B cell (primary cell): ENCODE measurements around the gene AXIN1. TPM values are rescaled to one million over a fixed set of nuclear protein-coding genes. Genes with fewer than 3 reads are reported as not detected.

Experiments used
- ATAC-seq: fragments of 200-7000 bp; cut with Tn5 transposase; one replicate; pipeline ENCODE4 v1.10.0; 2021; ENCODE audit warnings: low read depth, mild to moderate bottlenecking, moderate number of reproducible peaks, moderate library complexity
- CTCF ChIA-PET: fragments of 350-600 bp; sonication (Branson Sonifier 250); formaldehyde crosslinking; loops from one replicate; lab custom pipeline; 2021; ENCODE audit warnings: antibody characterized with exemption, inconsistent platforms; lab: Charles Lee
- POLR2A ChIA-PET: fragments of 350-600 bp; sonication (Branson Sonifier 250); formaldehyde crosslinking; loops from one replicate; lab custom pipeline; 2021; ENCODE audit warnings: antibody characterized with exemption; lab: Charles Lee
- DNase-seq: peaks from one replicate; pipeline ENCODE4 v3.0.0; 2013
- H2AFZ ChIP-seq: 2 replicates; pipeline ENCODE4 v1.6.1; 2012; ENCODE audit warnings: mild to moderate bottlenecking, low read depth, low read length; ENCODE audit not compliant: insufficient read depth, poor library complexity, severe bottlenecking
- H3K27ac ChIP-seq, 2 donors: 1 replicate in 1 of 2; 2 replicates in 1 of 2; pipeline ENCODE4 v1.5.1; 2012 to 2013; ENCODE audit warnings: low read length in 2 of 2, mild to moderate bottlenecking in 2 of 2, moderate library complexity in 1 of 2
- H3K27me3 ChIP-seq, 4 experiments: fragments of 200-600 bp in 1 of 4; sonication (generic) in 1 of 4; replicated peaks in 1 of 4; 1 replicate in 2 of 4; 2 replicates in 2 of 4; pipeline versions ENCODE4 v1.6.1 to v1.7.0; 2013 to 2016; ENCODE audit warnings: low read length in 3 of 4, mild to moderate bottlenecking in 2 of 4, mixed read lengths in 1 of 4, moderate library complexity in 1 of 4; ENCODE audit not compliant: insufficient read depth in 4 of 4, control insufficient read depth in 3 of 4; ENCODE audit errors: control extremely low read depth in 1 of 4
- H3K36me3 ChIP-seq, 2 experiments: replicated peaks in 1 of 2; 1 replicate in 1 of 2; 2 replicates in 1 of 2; pipeline versions ENCODE4 v1.6.1 to v1.7.1; 2013; ENCODE audit warnings: low read length in 1 of 2; ENCODE audit not compliant: insufficient read depth in 2 of 2, control insufficient read depth in 1 of 2; ENCODE audit errors: control extremely low read depth in 1 of 2, extremely low read depth in 1 of 2
- H3K4me1 ChIP-seq, 2 donors: fragments of 200-600 bp in 1 of 2; sonication (generic) in 1 of 2; 1 replicate in 1 of 2; 2 replicates in 1 of 2; pipeline versions ENCODE4 v1.5.1 to v1.6.1; 2013 to 2017; ENCODE audit warnings: low read length in 2 of 2; ENCODE audit not compliant: control insufficient read depth in 2 of 2, insufficient read depth in 2 of 2
- H3K4me2 ChIP-seq: replicated peaks from 2 replicates; pipeline ENCODE3; 2012; ENCODE audit warnings: mild to moderate bottlenecking, low read depth, low read length; ENCODE audit not compliant: poor library complexity, severe bottlenecking
- H3K4me3 ChIP-seq, 5 experiments: fragments of 200-600 bp in 1 of 5; sonication (generic) in 1 of 5; 1 replicate in 3 of 5; 2 replicates in 2 of 5; pipeline versions ENCODE4 v1.5.1 to v1.7.0; 2011 to 2016; ENCODE audit warnings: low read length in 4 of 5, mild to moderate bottlenecking in 4 of 5, low read depth in 2 of 5, control low read depth in 1 of 5, moderate library complexity in 1 of 5; ENCODE audit not compliant: insufficient read depth in 1 of 5; ENCODE audit errors: control extremely low read depth in 1 of 5, extremely low read depth in 1 of 5
- H3K79me2 ChIP-seq: fragments of 200-600 bp; sonication (generic); one replicate; pipeline ENCODE4 v1.6.0; 2016; ENCODE audit warnings: low read length; ENCODE audit not compliant: control insufficient read depth, insufficient read depth
- H3K9ac ChIP-seq: fragments of 200-600 bp; sonication (generic); 2 replicates; pipeline ENCODE4 v1.6.1; 2017; ENCODE audit warnings: mild to moderate bottlenecking, low read length, moderate library complexity
- H3K9me3 ChIP-seq, 3 donors: one replicate each; pipeline versions ENCODE4 v1.6.1 to v1.7.1; 2013; ENCODE audit warnings: low read length in 2 of 3; ENCODE audit not compliant: control insufficient read depth in 2 of 3, insufficient read depth in 1 of 3; ENCODE audit errors: control extremely low read depth in 1 of 3
- H4K20me1 ChIP-seq: 2 replicates; pipeline ENCODE4 v1.6.0; 2012; ENCODE audit warnings: mild to moderate bottlenecking, low read length; ENCODE audit not compliant: insufficient read depth, control insufficient read depth, poor library complexity, severe bottlenecking
- H3K27ac Mint-ChIP-seq: one replicate; pipeline ENCODE4 v1.8.0; 2021; ENCODE audit warnings: mixed read lengths
- H3K27me3 Mint-ChIP-seq: one replicate; pipeline ENCODE4 v1.8.0; 2021; ENCODE audit warnings: mixed read lengths
- H3K4me1 Mint-ChIP-seq: one replicate; pipeline ENCODE4 v1.8.0; 2021; ENCODE audit warnings: mixed read lengths
- H3K4me3 Mint-ChIP-seq: one replicate; pipeline ENCODE4 v1.8.0; 2021; ENCODE audit warnings: mixed read lengths
- H3K9me3 Mint-ChIP-seq: one replicate; pipeline ENCODE4 v1.8.0; 2022; ENCODE audit warnings: mixed read lengths; ENCODE audit not compliant: insufficient read depth
- EZH2 ChIP-seq: IDR thresholded peaks from 2 replicates; pipeline ENCODE4 v1.6.1; 2012; ENCODE audit warnings: borderline replicate concordance, low read depth, mild to moderate bottlenecking, moderate library complexity, low read length; ENCODE audit not compliant: insufficient read depth, poor library complexity, severe bottlenecking
- WGBS: methylation state at CpG from one replicate; pipeline ENCODE4 v1.1.5; 2013; ENCODE audit warnings: missing lambda C conversion rate; ENCODE audit not compliant: insufficient coverage; 5-methylcytosine and 5-hydroxymethylcytosine counted together
- intact Hi-C: fragments of 100-400 bp; cut with micrococcal nuclease; formaldehyde crosslinking; loops from one replicate; pipeline ENCODE4 v1.10.0; 2022
- polyA plus RNA-seq: library from polyadenylated mRNA; depleted of rRNA; stranded (reverse); fragments of >200 nt; gene quantifications from 2 replicates; pipeline ENCODE4 v1.2.3, GENCODE V29; 2012
- total RNA-seq, 2 donors: library from RNA; stranded (reverse); fragments of 120-200 nt in 1 of 2; gene quantifications; 1 replicate in 1 of 2; 2 replicates in 1 of 2; pipeline versions ENCODE4 v1.2.3 to v1.2.4, GENCODE V29; 2013 to 2022
- TF ChIP-seq, protein P1 (sequence below): fragments of 200-600 bp; IDR thresholded peaks from one replicate; pipeline ENCODE4 v1.8.0; 2022; ENCODE audit warnings: antibody characterized with exemption, mild to moderate bottlenecking

AXIN1 gene
- total and polyA plus RNA-seq, 2 donors (not counting 1 experiment from before 2014, with no cell fraction given) = 39.0 to 40.8 TPM

DNA sequence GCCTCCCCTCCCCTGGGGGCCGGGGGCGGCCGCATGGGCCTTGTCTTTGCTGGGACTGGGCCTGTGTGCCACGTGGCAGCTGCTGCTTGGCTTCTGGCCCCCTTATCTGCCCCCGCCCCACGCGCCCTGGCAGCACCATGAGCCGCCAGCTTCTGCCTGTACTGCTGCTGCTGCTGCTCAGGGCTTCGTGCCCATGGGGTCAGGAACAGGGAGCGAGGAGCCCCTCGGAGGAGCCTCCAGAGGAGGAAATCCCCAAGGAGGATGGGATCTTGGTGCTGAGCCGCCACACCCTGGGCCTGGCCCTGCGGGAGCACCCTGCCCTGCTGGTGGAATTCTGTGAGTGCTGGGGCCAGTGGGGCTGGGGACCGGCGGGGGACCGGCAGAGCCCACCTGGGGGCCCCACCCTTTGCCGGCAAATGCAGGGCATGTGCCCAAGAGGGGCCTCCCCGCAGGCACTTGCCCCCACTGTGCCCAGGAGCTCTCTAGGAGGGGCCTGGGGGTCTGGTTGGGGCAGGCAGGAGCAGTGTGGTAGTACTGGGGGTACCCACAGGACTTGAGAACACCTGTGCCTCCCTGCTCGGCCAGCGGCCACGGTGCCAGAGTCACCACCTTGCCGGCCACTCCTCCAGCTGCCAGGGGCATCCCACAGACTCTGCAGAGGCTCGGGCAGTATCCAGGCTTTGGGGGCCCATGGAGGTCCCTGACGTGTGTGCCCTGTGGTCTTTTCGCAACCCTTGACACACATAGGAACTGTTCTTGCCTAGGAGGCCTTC lies 69.3 kb downstream of the AXIN1 start, which contains the start of gene PDIA2:
PDIA2 (plus strand) TSS at position 132 of the 773 bp plus-strand sequence; CDS start at position 138, 6 bp downstream.
- ATAC-seq (no peak), DNase-seq (no peak)
- H3K4me3 Mint-ChIP-seq = no peak within 1 kb of the TSS
- Histone ChIP-seq H3K36me3 (peaks cover 0 to 8% of the 10 kb centered on the region in 2 experiments), H3K27ac (no peak within 1 kb of the TSS), H3K9me3 (peaks cover 0 to 6% (median 0%) of the 10 kb centered on the region in 3 donors), H3K4me2 (no peak within 1 kb of the TSS), H4K20me1 (no peaks in the 10 kb centered on the region), H3K79me2 (no peaks in the 10 kb centered on the region), H3K4me1 (peaks cover 0 to 7% of the 10 kb centered on the region in 2 donors), H2AFZ (no peak within 1 kb of the TSS), H3K27me3 (peaks cover 0 to 21% (median 3%) of the 10 kb centered on the region in 4 experiments), H3K4me3 (no peak within 1 kb of the TSS), H3K9ac (no peak within 1 kb of the TSS)
- no peaks in the 10 kb centered on the region for H3K4me1 Mint-ChIP-seq
- H3K27ac Mint-ChIP-seq = no peak within 1 kb of the TSS
- 81% methylated on average over 25 of the region's 25 CpGs for WGBS
- intact Hi-C loops = no loop called here
- ChIA-PET CTCF (no interaction called here), POLR2A (interaction anchor here (0.7 kb wide), 1 partner anchor 132 kb away, joined by 3 read pairs; no protein-coding TSS in a partner anchor)
- H3K9me3 Mint-ChIP-seq = no peaks in the 10 kb centered on the region
- peaks cover 7% of the 10 kb centered on the region for H3K27me3 Mint-ChIP-seq
- no peak for TF ChIP-seq EZH2
- TF ChIP-seq, protein P1, sequence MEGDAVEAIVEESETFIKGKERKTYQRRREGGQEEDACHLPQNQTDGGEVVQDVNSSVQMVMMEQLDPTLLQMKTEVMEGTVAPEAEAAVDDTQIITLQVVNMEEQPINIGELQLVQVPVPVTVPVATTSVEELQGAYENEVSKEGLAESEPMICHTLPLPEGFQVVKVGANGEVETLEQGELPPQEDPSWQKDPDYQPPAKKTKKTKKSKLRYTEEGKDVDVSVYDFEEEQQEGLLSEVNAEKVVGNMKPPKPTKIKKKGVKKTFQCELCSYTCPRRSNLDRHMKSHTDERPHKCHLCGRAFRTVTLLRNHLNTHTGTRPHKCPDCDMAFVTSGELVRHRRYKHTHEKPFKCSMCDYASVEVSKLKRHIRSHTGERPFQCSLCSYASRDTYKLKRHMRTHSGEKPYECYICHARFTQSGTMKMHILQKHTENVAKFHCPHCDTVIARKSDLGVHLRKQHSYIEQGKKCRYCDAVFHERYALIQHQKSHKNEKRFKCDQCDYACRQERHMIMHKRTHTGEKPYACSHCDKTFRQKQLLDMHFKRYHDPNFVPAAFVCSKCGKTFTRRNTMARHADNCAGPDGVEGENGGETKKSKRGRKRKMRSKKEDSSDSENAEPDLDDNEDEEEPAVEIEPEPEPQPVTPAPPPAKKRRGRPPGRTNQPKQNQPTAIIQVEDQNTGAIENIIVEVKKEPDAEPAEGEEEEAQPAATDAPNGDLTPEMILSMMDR = no peak

DNA sequence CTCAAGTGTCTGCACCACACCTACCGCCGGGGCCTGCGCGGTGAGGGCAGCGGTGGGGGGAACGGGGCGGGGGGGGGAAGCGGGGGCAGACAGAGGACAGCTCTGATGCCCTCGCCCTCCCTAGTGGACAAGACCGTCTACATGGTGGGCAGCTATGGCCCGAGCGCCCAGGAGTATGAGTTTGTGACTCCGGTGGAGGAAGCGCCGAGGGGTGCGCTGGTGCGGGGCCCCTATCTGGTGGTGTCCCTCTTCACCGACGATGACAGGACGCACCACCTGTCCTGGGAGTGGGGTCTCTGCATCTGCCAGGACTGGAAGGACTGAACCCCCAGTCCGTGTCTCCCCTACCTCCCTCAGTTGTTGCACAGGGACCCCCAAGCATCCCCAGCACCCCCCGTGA lies 70.0 kb downstream of the AXIN1 start:
- DNase-seq (no peak), ATAC-seq (no peak)
- WGBS = 91% methylated on average over 18 of the region's 22 CpGs
- ChIA-PET CTCF (interaction anchor here (0.6 kb wide), 1 partner anchor 13 kb away, joined by 6 read pairs; no protein-coding TSS in a partner anchor), POLR2A (interaction anchor here (0.7 kb wide), 1 partner anchor 133 kb away, joined by 3 read pairs; no protein-coding TSS in a partner anchor)
- intact Hi-C loops = no loop called here
- Mint-ChIP-seq H3K27ac (no peak overlapping the region), H3K9me3 (no peaks in the 10 kb centered on the region), H3K27me3 (peaks cover 7% of the 10 kb centered on the region), H3K4me1 (no peaks in the 10 kb centered on the region), H3K4me3 (no peak overlapping the region)
- Histone ChIP-seq H3K4me1 (peaks cover 0 to 7% of the 10 kb centered on the region in 2 donors), H3K79me2 (no peaks in the 10 kb centered on the region), H3K4me3 (no peak overlapping the region), H3K9me3 (peaks cover 0 to 6% (median 0%) of the 10 kb centered on the region in 3 donors), H2AFZ (no peak overlapping the region), H3K4me2 (no peak overlapping the region), H3K27me3 (peaks cover 0 to 21% (median 3%) of the 10 kb centered on the region in 4 experiments), H3K27ac (no peak overlapping the region), H3K9ac (no peak overlapping the region), H3K36me3 (peaks cover 0 to 1% of the 10 kb centered on the region in 2 experiments), H4K20me1 (no peaks in the 10 kb centered on the region)
- TF ChIP-seq, protein P1 = no peak
- TF ChIP-seq EZH2 = no peak
